HG03457 (cell line): Measurements from ENCODE around the gene ATP6V1C2.
"Not testable (repeated sequence)": the region's sequence is repeated elsewhere in the genome, so short reads cannot be mapped to it uniquely, and the experiment has no call there.

Experiments
- ATAC-seq: cut with Tn5 transposase; IDR thresholded peaks from one replicate; pipeline ENCODE4 v1.9.1; 2021; ENCODE audit warnings: moderate number of reproducible peaks; ENCODE audit not compliant: unreplicated experiment

The ATP6V1C2 gene

GRCh38 chr2:10765914-10766313 lies 44.5 kb downstream of the ATP6V1C2 start:
- no peak for ATAC-seq

- ATAC-seq = no peak
These were observed 46.7 kb downstream of the ATP6V1C2 start for GRCh38 chr2:10768063-10768507.

- ATAC-seq = no peak
These were observed 49.7 kb downstream of the ATP6V1C2 start for GRCh38 chr2:10770956-10771750.

- ATAC-seq = no peak
These were observed 50.4 kb downstream of the ATP6V1C2 start for GRCh38 chr2:10771786-10772185.

- ATAC-seq = no peak
These were observed 50.9 kb downstream of the ATP6V1C2 start for GRCh38 chr2:10772201-10772867.

GRCh38 chr2:10772868-10773215 lies 51.4 kb downstream of the ATP6V1C2 start:
- ATAC-seq = no peak

- no peak for ATAC-seq
These were observed 52.5 kb downstream of the ATP6V1C2 start for GRCh38 chr2:10773821-10774341.

GRCh38 chr2:10774394-10774793 lies 53.0 kb downstream of the ATP6V1C2 start:
- no peak for ATAC-seq

- no peak for ATAC-seq
These were observed 53.8 kb downstream of the ATP6V1C2 start for GRCh38 chr2:10775021-10775780.

GRCh38 chr2:10775831-10776230 lies 54.4 kb downstream of the ATP6V1C2 start:
- no peak for ATAC-seq

- ATAC-seq = no peak
These were observed 55.0 kb downstream of the ATP6V1C2 start for GRCh38 chr2:10776231-10776977.

GRCh38 chr2:10777111-10777841 lies 55.8 kb downstream of the ATP6V1C2 start:
- ATAC-seq = no peak

GRCh38 chr2:10777842-10778723 lies 56.7 kb downstream of the ATP6V1C2 start:
- no peak for ATAC-seq

- no peak for ATAC-seq
These were observed 57.3 kb downstream of the ATP6V1C2 start for GRCh38 chr2:10778724-10779115.

- ATAC-seq = no peak
These were observed 58.5 kb downstream of the ATP6V1C2 start for GRCh38 chr2:10779776-10780490.

- no peak for ATAC-seq
These were observed 59.0 kb downstream of the ATP6V1C2 start for GRCh38 chr2:10780491-10780820.

- not testable (repeated sequence) for ATAC-seq
These were observed 59.4 kb downstream of the ATP6V1C2 start for GRCh38 chr2:10780821-10781220.

GRCh38 chr2:10781746-10782145 lies 60.3 kb downstream of the ATP6V1C2 start:
- ATAC-seq = no peak

GRCh38 chr2:10783421-10783820 lies 62.0 kb downstream of the ATP6V1C2 start:
- no peak for ATAC-seq
